ENCODE results near the gene PRKN. TPM values are rescaled to one million over a fixed set of nuclear protein-coding genes. Genes with fewer than 3 reads are reported as not detected.

Gene PRKN
- total RNA-seq, 6 experiments from 2014 or later = 0.32 TPM; not detected in 5

DNA sequence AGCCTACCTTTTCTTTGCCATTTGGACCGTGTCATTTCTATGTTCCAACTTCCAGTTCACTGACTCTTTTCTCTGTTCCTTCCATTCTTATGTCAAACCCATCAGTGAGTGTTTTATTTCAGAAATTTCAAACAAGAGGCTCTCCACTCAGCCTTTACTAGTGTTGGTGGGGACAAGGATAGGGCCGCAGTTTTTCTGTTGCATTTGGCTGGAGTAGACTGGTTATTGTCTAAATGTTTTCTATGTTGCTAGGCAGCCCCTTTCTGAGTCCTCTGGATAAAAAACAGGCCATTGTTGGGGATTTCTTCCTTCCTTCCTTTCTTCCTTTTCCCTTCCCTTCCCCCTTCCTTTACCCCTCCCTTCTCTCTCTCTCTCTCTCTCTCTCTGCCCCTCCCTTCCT, 288.6 kb downstream of the PRKN start:
- DNase-seq = no peak
- Mint-ChIP-seq H3K4me1 (ENCODE audit: low read depth) (no peaks in the 10 kb centered on the region), H3K9me3 (peaks cover 60% of the 10 kb centered on the region), H3K27me3 (ENCODE audit: insufficient read depth) (peaks cover under 1% of the 10 kb centered on the region; the same call in 1 of the 2 replicates), H3K4me3 (no peak overlapping the region), H3K36me3 (ENCODE audit: low read depth) (no peaks in the 10 kb centered on the region), H3K27ac (no peak overlapping the region)
- TF ChIP-seq, protein P1, sequence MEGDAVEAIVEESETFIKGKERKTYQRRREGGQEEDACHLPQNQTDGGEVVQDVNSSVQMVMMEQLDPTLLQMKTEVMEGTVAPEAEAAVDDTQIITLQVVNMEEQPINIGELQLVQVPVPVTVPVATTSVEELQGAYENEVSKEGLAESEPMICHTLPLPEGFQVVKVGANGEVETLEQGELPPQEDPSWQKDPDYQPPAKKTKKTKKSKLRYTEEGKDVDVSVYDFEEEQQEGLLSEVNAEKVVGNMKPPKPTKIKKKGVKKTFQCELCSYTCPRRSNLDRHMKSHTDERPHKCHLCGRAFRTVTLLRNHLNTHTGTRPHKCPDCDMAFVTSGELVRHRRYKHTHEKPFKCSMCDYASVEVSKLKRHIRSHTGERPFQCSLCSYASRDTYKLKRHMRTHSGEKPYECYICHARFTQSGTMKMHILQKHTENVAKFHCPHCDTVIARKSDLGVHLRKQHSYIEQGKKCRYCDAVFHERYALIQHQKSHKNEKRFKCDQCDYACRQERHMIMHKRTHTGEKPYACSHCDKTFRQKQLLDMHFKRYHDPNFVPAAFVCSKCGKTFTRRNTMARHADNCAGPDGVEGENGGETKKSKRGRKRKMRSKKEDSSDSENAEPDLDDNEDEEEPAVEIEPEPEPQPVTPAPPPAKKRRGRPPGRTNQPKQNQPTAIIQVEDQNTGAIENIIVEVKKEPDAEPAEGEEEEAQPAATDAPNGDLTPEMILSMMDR (IDR thresholded peaks at IDR 0.05) = no peak

DNA sequence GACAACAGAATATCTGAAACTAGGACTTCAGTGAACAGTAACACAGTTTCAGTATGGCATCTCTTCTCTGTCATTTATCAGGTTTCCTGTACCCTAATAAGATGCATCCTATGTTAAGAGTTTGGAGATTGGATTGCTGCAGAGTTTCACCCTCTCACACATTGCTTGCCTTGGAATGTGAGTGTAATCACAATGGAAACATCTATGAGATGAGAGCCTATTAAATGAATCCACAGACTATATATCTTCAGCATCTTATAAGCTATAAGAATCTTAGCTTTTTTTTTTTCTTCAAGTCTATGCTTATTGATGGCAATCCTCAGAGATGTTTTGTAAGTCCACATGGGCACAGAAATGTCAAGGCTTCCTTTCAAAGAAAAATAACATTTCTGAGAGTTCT, 292.5 kb downstream of the PRKN start:
- Mint-ChIP-seq H3K9me3 (peaks cover 38% of the 10 kb centered on the region), H3K4me1 (ENCODE audit: low read depth) (no peaks in the 10 kb centered on the region), H3K27ac (no peak overlapping the region), H3K27me3 (ENCODE audit: insufficient read depth) (no peaks in the 10 kb centered on the region; the same call in 1 of the 2 replicates), H3K4me3 (no peak overlapping the region), H3K36me3 (ENCODE audit: low read depth) (no peaks in the 10 kb centered on the region; the same call in 1 of the 2 replicates)
- TF ChIP-seq, protein P1 (IDR thresholded peaks at IDR 0.05) = no peak
- DNase-seq = no peak

DNA sequence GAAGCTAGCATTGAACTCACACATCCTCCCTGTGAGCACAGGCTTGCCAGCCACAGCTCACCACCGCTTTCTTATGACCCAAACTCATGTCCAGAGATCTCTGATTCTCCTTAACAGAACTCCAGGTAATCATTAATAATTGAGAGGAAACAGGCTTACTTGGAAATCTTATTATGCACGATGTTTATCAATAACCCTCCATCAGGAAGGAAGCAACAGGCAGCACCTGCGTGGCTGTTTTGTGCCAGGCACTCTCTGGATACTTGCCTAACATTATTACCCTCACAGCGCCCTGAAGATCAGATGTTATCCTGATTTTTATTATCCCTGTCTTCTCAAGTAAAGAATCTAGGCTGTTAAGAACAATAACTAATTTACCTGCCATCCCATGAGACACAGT, 306.6 kb downstream of the PRKN start:
- Mint-ChIP-seq H3K4me1 (ENCODE audit: low read depth) (no peaks in the 10 kb centered on the region), H3K9me3 (peaks cover 79% of the 10 kb centered on the region), H3K4me3 (no peak overlapping the region), H3K36me3 (ENCODE audit: low read depth) (peaks cover 5% of the 10 kb centered on the region; the same call in 1 of the 2 replicates), H3K27me3 (ENCODE audit: insufficient read depth) (no peaks in the 10 kb centered on the region), H3K27ac (no peak overlapping the region)
- TF ChIP-seq, protein P1 (IDR thresholded peaks at IDR 0.05) = no peak
- DNase-seq = no peak

DNA sequence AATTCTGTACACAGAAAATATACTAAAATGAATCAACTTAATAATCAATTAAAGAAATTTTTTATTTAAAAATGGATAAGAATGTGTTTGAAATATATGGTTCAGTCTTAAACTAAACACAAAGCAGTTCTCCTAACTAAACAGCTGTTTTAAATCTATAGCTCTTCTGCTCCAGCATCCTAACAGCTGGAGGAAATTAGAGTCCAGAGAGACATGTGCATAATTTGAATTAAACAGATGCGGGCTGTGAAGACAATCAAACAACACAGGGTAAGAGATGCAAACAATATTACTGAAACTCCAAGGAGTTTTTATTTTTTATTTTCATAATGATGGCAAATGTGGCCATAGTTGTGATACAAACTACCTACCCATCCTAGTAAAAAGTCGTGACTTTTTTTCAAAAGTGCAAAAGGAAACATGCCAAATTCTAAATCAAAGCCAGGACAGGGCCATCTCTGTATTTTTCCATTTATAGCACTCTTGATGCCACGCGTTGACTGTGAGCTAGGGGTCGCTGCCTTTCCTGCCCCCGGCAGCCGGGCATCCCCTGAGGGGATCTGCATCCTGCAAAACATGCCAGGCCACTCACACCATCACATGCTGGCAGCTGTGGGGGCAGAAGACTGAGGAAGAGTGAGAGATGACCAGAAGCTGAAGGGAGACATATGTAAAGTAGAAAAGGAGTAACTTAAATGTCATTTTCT, 310.6 kb downstream of the PRKN start:
- Mint-ChIP-seq H3K4me3 (no peak overlapping the region), H3K27me3 (ENCODE audit: insufficient read depth) (no peaks in the 10 kb centered on the region), H3K4me1 (ENCODE audit: low read depth) (no peaks in the 10 kb centered on the region), H3K36me3 (ENCODE audit: low read depth) (peaks cover 5% of the 10 kb centered on the region; the same call in 1 of the 2 replicates), H3K9me3 (peaks cover 67% of the 10 kb centered on the region), H3K27ac (no peak overlapping the region)
- TF ChIP-seq, protein P1 (IDR thresholded peaks at IDR 0.05) = no peak; the same call in 1 of the 2 replicates
- no peak for DNase-seq

DNA sequence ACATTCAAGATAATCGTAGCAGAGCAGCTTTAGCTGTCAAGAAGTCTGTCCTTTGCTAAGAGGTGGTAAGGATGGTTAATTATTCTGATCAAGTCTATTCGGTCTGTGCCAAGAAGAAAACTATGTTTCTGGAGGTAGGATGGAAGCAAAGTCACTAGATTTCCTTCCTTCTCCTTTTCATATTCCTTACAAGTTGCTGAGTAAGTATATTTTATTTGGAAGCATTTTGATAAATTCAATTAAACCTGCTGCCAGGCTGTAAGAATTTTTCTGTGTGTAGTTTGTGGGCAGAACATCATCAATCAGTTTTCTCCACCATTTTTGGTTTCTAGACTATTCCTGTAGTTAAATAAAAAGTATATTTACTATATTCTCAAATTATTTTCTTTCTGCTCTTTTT, 311.3 kb downstream of the PRKN start:
- Mint-ChIP-seq H3K4me3 (no peak overlapping the region), H3K36me3 (ENCODE audit: low read depth) (peaks cover 5% of the 10 kb centered on the region; the same call in 1 of the 2 replicates), H3K9me3 (peaks cover 66% of the 10 kb centered on the region), H3K4me1 (ENCODE audit: low read depth) (no peaks in the 10 kb centered on the region), H3K27me3 (ENCODE audit: insufficient read depth) (no peaks in the 10 kb centered on the region), H3K27ac (no peak overlapping the region)
- TF ChIP-seq, protein P1 (IDR thresholded peaks at IDR 0.05) = no peak
- DNase-seq = no peak
